Chondrocyte (in vitro differentiated cells): ENCODE measurements around the gene HEXIM2. TPM values are rescaled to one million over a fixed set of nuclear protein-coding genes. Genes with fewer than 3 reads are reported as not detected.

Experiments
- DNase-seq: peaks from one replicate; pipeline ENCODE4 v3.0.0; 2021; ENCODE audit warnings: mixed read lengths, low spot score
- H3K27ac Mint-ChIP-seq: one replicate; pipeline ENCODE4 v1.8.0; 2021; ENCODE audit warnings: mild to moderate bottlenecking, moderate library complexity, mixed read lengths; ENCODE audit not compliant: unreplicated experiment
- H3K27me3 Mint-ChIP-seq: 2 replicates; pipeline ENCODE4 v1.8.0; 2021; ENCODE audit warnings: low read depth, mixed read lengths
- H3K36me3 Mint-ChIP-seq: 2 replicates; pipeline ENCODE4 v1.8.0; 2021; ENCODE audit warnings: low read depth, mixed read lengths
- H3K4me1 Mint-ChIP-seq: 2 replicates; pipeline ENCODE4 v1.8.0; 2021; ENCODE audit warnings: low read depth, mild to moderate bottlenecking, mixed read lengths
- H3K4me3 Mint-ChIP-seq: one replicate; pipeline ENCODE4 v1.8.0; 2021; ENCODE audit warnings: mild to moderate bottlenecking, moderate library complexity, mixed read lengths; ENCODE audit not compliant: unreplicated experiment
- H3K9me3 Mint-ChIP-seq: 2 replicates; pipeline ENCODE4 v1.8.0; 2021; ENCODE audit warnings: low read depth, mixed read lengths
- total RNA-seq: library from RNA; stranded (reverse); gene quantifications from 3 replicates; pipeline ENCODE4 v1.2.1, GENCODE V29; 2021
- TF ChIP-seq, protein P1 (sequence below): fragments of 200-600 bp; sonication (generic); IDR thresholded peaks from 2 replicates; pipeline ENCODE4 v1.5.0; 2021; ENCODE audit warnings: antibody characterized with exemption, mild to moderate bottlenecking, moderate library complexity

HEXIM2 gene
- total RNA-seq, 1 donor from 2014 or later: 6.4 TPM

DNA sequence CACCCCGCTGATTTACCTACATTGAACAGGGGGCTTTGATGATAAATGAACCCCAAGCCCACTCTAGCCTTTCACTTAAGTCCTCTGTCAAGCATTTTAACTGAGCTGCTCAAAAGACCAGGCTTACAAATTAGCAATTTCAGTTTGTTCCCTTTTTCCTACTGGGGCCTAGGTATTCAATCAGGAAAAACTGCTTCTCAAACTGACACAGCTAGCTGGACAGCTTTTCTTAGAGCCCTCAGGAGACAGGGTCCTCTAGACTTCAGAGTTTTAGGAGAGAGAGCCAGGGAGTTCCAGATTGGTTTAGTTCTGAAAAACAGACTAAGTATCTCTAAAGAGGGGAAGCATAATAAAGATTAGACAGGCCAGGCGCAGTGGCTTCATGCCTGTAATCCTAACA lies 6.2 kb upstream of the HEXIM2 start:
- Mint-ChIP-seq H3K9me3 (no peaks in the 10 kb centered on the region), H3K36me3 (no peaks in the 10 kb centered on the region), H3K4me1 (peaks cover 43% of the 10 kb centered on the region), H3K4me3 (no peak overlapping the region), H3K27me3 (no peaks in the 10 kb centered on the region), H3K27ac (no peak overlapping the region)
- TF ChIP-seq, protein P1, sequence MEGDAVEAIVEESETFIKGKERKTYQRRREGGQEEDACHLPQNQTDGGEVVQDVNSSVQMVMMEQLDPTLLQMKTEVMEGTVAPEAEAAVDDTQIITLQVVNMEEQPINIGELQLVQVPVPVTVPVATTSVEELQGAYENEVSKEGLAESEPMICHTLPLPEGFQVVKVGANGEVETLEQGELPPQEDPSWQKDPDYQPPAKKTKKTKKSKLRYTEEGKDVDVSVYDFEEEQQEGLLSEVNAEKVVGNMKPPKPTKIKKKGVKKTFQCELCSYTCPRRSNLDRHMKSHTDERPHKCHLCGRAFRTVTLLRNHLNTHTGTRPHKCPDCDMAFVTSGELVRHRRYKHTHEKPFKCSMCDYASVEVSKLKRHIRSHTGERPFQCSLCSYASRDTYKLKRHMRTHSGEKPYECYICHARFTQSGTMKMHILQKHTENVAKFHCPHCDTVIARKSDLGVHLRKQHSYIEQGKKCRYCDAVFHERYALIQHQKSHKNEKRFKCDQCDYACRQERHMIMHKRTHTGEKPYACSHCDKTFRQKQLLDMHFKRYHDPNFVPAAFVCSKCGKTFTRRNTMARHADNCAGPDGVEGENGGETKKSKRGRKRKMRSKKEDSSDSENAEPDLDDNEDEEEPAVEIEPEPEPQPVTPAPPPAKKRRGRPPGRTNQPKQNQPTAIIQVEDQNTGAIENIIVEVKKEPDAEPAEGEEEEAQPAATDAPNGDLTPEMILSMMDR: no peak
- DNase-seq: no peak

DNA sequence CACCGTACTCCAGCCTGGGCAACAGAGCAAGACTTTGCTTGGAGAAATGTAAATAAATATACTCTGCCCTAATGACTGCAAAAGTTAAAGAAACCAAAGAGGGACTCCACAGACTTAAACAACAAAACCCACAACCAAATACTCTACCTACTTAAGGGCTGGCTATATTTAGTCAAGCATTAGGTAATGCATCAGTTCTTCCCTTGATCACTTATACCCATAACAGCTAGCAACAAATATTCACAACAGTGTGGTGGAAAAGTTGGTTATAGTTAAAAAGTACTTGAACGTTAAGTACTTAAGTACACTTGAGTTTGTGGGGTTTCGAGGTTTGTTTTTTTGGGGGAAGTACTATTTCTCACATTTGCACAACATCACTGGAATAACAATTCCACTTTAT lies 5.4 kb upstream of the HEXIM2 start:
- H3K4me3 Mint-ChIP-seq: no peak overlapping the region
- no peaks in the 10 kb centered on the region for H3K9me3 Mint-ChIP-seq
- TF ChIP-seq, protein P1: no peak
- H3K4me1 Mint-ChIP-seq: peaks cover 37% of the 10 kb centered on the region
- no peak for DNase-seq
- no peaks in the 10 kb centered on the region for H3K36me3 Mint-ChIP-seq
- H3K27me3 Mint-ChIP-seq: no peaks in the 10 kb centered on the region
- no peak overlapping the region for H3K27ac Mint-ChIP-seq

DNA sequence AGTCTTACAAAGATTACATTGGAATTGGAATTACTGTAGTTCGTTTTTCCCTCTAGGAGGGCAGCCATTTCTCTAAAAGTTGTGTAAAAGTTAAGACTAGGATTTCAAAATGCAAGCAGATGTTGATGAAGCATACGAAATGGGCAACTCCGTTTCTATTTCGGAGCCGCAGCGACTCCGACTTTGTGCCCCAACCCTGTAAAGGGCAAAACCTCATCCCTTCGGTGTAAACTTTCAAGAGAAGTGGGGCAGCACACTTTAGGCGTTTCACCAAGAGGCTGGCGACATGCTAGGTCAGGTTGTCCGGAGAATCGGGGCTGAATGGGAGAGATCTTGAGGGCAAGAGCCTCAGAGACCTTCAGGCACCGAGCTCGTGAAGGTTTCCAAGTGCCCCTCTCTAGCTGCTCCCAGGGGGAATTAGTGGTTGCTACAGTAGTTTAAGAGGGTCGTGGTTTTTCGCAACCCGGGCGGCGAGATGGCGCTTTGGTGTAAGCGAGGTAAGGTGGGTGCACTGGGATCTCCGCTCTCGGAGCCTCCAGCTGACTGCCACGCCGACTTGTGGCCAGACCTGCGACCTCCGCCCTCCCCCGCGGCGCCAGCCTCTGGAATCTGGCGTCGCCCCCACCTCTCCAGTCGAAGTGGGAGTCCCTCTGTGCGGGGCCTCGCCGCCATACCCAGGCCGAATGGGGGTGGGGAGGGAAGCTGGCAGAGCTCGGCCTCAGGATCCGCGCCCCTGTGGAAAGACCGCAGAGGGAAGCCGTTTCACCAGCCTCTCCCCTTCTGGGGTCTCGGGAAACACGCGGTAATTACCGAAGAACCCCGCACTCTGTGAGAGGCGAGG lies 1.0 kb upstream of the HEXIM2 start:
- Mint-ChIP-seq H3K9me3 (no peaks in the 10 kb centered on the region), H3K27me3 (no peaks in the 10 kb centered on the region), H3K4me1 (peaks cover 46% of the 10 kb centered on the region), H3K27ac (peak overlapping the region; percentile 98), H3K36me3 (no peaks in the 10 kb centered on the region), H3K4me3 (peak overlapping the region; percentile 90)
- TF ChIP-seq, protein P1: peak; percentile 55
- DNase-seq: peak; percentile 95

DNA sequence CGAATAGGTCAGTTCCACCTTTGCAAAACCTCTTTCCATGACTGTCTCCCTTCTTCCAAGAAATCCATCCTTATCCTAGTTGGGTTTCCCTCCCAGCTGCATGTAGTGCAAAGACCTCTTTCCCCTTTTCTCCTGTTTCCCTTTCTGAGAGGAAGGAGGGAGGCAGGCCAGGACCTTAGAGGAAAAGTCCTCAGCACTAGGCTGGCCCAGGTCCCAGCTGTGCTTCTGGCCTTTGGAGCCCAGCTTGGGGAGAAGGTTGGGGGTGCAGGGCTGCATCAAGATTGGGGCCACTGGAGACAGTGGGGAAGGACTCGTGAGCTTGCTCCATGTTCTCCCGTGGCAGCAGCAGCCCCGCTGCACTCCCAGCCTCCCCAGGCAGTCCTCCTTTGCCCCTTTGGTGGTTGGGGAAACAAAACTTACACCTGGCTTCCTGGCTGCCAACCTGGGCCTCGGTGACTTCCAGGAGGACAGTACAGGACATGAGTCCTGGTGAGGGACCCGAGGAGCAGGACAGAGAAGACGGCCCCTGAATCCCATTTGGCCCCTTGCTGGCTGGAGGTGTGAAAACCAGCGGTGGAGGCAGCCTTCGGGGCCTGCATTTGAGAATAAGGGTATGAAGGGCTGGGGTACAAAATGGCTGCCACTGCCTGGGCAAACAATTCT lies 481 bp downstream of the HEXIM2 start:
- TF ChIP-seq, protein P1: no peak
- DNase-seq: peak; percentile 67
- H3K9me3 Mint-ChIP-seq: no peaks in the 10 kb centered on the region
- H3K4me3 Mint-ChIP-seq: peak overlapping the region; percentile 65
- H3K36me3 Mint-ChIP-seq: no peaks in the 10 kb centered on the region
- peak overlapping the region; percentile 98 for H3K27ac Mint-ChIP-seq
- H3K4me1 Mint-ChIP-seq: peaks cover 43% of the 10 kb centered on the region
- H3K27me3 Mint-ChIP-seq: no peaks in the 10 kb centered on the region

DNA sequence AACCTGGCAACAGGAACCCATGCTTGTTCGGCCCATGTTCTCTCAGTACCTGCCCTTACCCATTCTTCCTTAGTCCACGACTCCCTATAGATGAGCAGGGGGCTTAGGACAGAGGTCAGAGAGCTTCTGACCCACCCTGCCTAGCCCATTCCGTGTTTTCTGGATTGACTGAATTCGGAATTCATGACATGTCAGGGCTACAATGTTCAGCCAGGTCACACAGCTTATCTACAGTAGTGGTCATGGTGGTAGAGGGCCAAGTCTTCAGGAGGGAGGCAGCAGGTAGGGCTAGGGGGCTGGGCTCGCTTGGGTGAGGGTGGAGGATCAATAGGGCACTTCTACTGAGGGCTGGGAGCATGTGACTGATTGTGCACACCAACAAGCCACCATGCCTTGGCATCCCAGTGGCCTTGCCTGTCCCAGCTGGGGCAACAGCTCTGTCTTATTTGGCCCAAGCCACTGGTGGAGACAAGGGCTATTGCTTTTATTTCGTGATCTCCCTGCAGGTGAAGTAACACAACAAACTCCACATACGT lies 3.1 kb downstream of the HEXIM2 start:
- Mint-ChIP-seq H3K4me3 (no peak overlapping the region), H3K27me3 (no peaks in the 10 kb centered on the region), H3K36me3 (no peaks in the 10 kb centered on the region), H3K9me3 (no peaks in the 10 kb centered on the region), H3K27ac (peak overlapping the region; percentile 87), H3K4me1 (peaks cover 23% of the 10 kb centered on the region)
- TF ChIP-seq, protein P1: no peak
- DNase-seq: peak; percentile 57
